CD4-positive, alpha-beta T cell treated with Interleukin-6 at 100 ng/mL for 8 hours (primary cell): ENCODE data around the gene LPP.
"Not testable (repeated sequence)": the region's sequence is repeated elsewhere in the genome, so short reads cannot be mapped to it uniquely, and the experiment has no call there.

Experiments used
- DNase-seq: peaks from one replicate; pipeline ENCODE4 v3.0.0-alpha.2; 2020; ENCODE audit warnings: mixed read lengths, low spot score

Gene LPP

GRCh38 chr3:188435266-188435665 is 281.3 kb downstream of the LPP start:
- DNase-seq: no peak

GRCh38 chr3:188437926-188438325 is 284.0 kb downstream of the LPP start:
- DNase-seq: no peak

- peak; percentile 54 for DNase-seq
Measured at GRCh38 chr3:188439080-188439479, 285.1 kb downstream of the LPP start.

GRCh38 chr3:188440340-188440972 is 286.5 kb downstream of the LPP start:
- no peak for DNase-seq

- DNase-seq: no peak
Measured at GRCh38 chr3:188442430-188442829, 288.5 kb downstream of the LPP start.

- DNase-seq: not testable (repeated sequence)
Measured at GRCh38 chr3:188445175-188445574, 291.2 kb downstream of the LPP start.

GRCh38 chr3:188446014-188446413 is 292.1 kb downstream of the LPP start:
- no peak for DNase-seq

- DNase-seq: no peak
Measured at GRCh38 chr3:188446766-188447165, 292.8 kb downstream of the LPP start.

- no peak for DNase-seq
Measured at GRCh38 chr3:188448813-188449212, 294.9 kb downstream of the LPP start.

- no peak for DNase-seq
Measured at GRCh38 chr3:188449421-188449820, 295.5 kb downstream of the LPP start.

GRCh38 chr3:188452158-188452772 is 298.3 kb downstream of the LPP start:
- DNase-seq: no peak

GRCh38 chr3:188453431-188454384 is 299.8 kb downstream of the LPP start:
- no peak for DNase-seq

GRCh38 chr3:188455748-188456147 is 301.8 kb downstream of the LPP start:
- DNase-seq: no peak

- no peak for DNase-seq
Measured at GRCh38 chr3:188458756-188459155, 304.8 kb downstream of the LPP start.

- DNase-seq: no peak
Measured at GRCh38 chr3:188465311-188465710, 311.4 kb downstream of the LPP start.

GRCh38 chr3:188468196-188468595 is 314.2 kb downstream of the LPP start:
- DNase-seq: no peak

- no peak for DNase-seq
Measured at GRCh38 chr3:188468662-188469061, 314.7 kb downstream of the LPP start.

GRCh38 chr3:188469228-188469885 is 315.4 kb downstream of the LPP start:
- no peak for DNase-seq

- DNase-seq: no peak
Measured at GRCh38 chr3:188470508-188471130, 316.7 kb downstream of the LPP start.

- DNase-seq: no peak
Measured at GRCh38 chr3:188471723-188472122, 317.8 kb downstream of the LPP start.

GRCh38 chr3:188472336-188472735 is 318.4 kb downstream of the LPP start:
- no peak for DNase-seq

GRCh38 chr3:188473045-188473444 is 319.1 kb downstream of the LPP start:
- no peak for DNase-seq
